HG02981 (cell line): Measurements from ENCODE around the gene PRKAG1.
"Not testable (repeated sequence)": the region's sequence is repeated elsewhere in the genome, so short reads cannot be mapped to it uniquely, and the experiment has no call there.

Experiments
- ATAC-seq: cut with Tn5 transposase; IDR thresholded peaks from one replicate; pipeline ENCODE4 v1.9.1; 2021; ENCODE audit warnings: mild to moderate bottlenecking, moderate library complexity; ENCODE audit not compliant: unreplicated experiment

PRKAG1 gene

GRCh38 chr12:49018261-49019119 is at the start of gene PRKAG1:
PRKAG1 (minus strand) TSS chr12:49018776; CDS start chr12:49018740, 36 bp downstream.
- peak; percentile 82 for ATAC-seq

GRCh38 chr12:49066120-49066519 is 47.5 kb upstream of the PRKAG1 start:
- ATAC-seq, result no peak

- no peak for ATAC-seq
Measured at GRCh38 chr12:49064767-49065152, 46.2 kb upstream of the PRKAG1 start.

GRCh38 chr12:49061916-49062315 is 43.3 kb upstream of the PRKAG1 start:
- not testable (repeated sequence) for ATAC-seq

GRCh38 chr12:49061157-49061650 is 42.6 kb upstream of the PRKAG1 start:
- no peak for ATAC-seq

GRCh38 chr12:49060237-49061156 is 41.9 kb upstream of the PRKAG1 start, which contains the start of gene KMT2D:
KMT2D (minus strand) TSS chr12:49060794; CDS start chr12:49055324, 5,470 bp downstream.
- ATAC-seq, result peak; percentile 48

GRCh38 chr12:49059299-49060171 is 41.0 kb upstream of the PRKAG1 start:
- ATAC-seq, result peak; percentile 8

GRCh38 chr12:49059045-49059298 is 40.4 kb upstream of the PRKAG1 start:
- no peak for ATAC-seq

- no peak for ATAC-seq
Measured at GRCh38 chr12:49058366-49059044, 39.9 kb upstream of the PRKAG1 start.

GRCh38 chr12:49057888-49058287 is 39.3 kb upstream of the PRKAG1 start:
- no peak for ATAC-seq

GRCh38 chr12:49055978-49056754 is 37.6 kb upstream of the PRKAG1 start:
- ATAC-seq, result peak; percentile 60

GRCh38 chr12:49055092-49055491 is 36.5 kb upstream of the PRKAG1 start:
- no peak for ATAC-seq

- no peak for ATAC-seq
Measured at GRCh38 chr12:49054524-49054923, 35.9 kb upstream of the PRKAG1 start.

- ATAC-seq, result no peak
Measured at GRCh38 chr12:49054096-49054495, 35.5 kb upstream of the PRKAG1 start.

- no peak for ATAC-seq
Measured at GRCh38 chr12:49052451-49053208, 34.1 kb upstream of the PRKAG1 start.

GRCh38 chr12:49051777-49052438 is 33.3 kb upstream of the PRKAG1 start:
- no peak for ATAC-seq

- ATAC-seq, result no peak
Measured at GRCh38 chr12:49051373-49051764, 32.8 kb upstream of the PRKAG1 start.
